ENCODE results near the gene DNAH3.
A peak's percentile ranks its signal among the peaks of the same experiment; 100 is the strongest.
"Not testable (repeated sequence)": the region's sequence is repeated elsewhere in the genome, so short reads cannot be mapped to it uniquely, and the experiment has no call there.

DNAH3 gene

DNA sequence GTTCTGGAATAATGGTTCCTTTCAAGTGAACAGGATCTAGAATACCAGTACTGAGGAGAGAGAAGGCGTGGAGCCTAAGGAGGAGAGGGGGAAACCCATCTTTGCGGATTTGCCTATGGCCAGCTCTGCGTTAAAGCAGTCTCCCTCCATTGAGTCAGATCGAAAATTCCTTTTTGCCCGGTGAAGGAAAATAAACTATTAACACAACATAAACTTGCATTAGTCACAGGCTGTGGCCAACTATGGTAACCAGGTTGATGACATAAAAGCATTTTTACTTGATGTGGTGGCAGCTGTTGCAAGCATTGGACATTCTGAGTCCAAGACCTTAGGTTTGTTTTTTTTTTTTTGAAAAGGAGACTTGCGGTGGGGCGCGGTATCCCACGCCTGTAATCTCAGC is 16.7 kb upstream of the DNAH3 start:
- DNase-seq (ENCODE audit: low spot score), result no peak

DNA sequence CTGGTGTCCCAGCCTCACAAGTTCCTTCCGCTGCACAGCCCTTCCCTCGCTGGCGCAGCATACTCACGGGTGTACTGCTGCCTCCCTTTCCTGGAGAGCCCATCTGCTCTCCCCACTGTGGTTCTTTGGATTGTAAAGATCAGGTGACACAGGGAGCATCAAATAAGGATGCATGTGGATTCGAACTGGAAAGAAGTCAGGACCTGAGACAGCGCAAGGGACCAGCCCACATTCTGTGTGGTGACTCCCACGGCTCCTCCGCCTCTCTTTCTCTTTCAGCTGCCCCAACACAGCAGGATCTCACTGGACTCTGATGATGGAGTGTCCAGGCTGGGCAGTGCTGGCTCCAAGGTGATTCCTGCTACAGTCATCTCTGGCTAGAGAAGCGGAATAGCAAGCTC is 15.9 kb upstream of the DNAH3 start:
- no peak for DNase-seq (ENCODE audit: low spot score)

- DNase-seq (ENCODE audit: low spot score), result no peak
Measured at GRCh38 chr16:21164521-21165168, 14.0 kb upstream of the DNAH3 start.

- DNase-seq (ENCODE audit: low spot score), result no peak
Measured at GRCh38 chr16:21163576-21163975, 12.9 kb upstream of the DNAH3 start.

DNA sequence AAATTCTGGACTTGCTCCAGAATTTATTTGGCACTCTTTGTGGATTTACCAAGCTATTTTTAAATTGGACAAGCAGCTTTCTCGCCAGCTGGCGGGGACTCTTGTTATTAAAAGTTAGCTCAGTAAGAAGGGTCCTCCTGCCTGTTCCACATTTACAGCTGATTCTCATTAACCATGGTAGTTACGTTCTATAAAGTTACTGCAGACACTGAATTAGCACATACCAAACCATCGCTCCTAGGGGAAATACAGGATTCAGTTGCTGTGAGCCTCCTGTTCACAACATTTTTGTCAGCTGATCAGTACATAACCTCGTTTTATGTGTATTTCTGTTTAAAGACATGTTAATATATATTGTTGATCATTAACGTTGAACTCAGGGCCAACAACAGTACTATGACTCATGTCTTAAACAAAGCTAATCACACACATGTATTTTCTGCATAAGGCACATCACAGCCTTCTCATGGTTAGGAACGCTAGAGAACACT is 12.1 kb upstream of the DNAH3 start:
- no peak for DNase-seq (ENCODE audit: low spot score)

DNA sequence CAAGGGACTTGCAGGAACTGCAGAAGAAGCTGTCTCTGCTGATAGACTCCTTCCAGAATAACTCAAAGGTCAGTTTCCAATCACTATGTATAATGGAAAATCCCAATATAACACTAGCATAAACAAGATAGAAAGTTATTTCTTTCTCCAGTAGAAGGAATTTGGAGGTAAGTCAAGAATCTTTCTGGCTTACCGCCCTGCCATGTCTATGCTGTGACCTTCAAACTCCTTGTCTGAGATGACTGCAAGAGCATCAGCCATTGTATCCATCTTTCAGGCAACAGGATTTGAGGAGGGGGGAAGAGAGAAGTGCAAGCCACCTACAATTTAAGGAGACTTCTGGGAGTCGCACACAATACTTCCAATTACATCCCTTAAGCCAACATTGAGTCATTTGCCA is 10.6 kb upstream of the DNAH3 start:
- no peak for DNase-seq (ENCODE audit: low spot score)

DNA sequence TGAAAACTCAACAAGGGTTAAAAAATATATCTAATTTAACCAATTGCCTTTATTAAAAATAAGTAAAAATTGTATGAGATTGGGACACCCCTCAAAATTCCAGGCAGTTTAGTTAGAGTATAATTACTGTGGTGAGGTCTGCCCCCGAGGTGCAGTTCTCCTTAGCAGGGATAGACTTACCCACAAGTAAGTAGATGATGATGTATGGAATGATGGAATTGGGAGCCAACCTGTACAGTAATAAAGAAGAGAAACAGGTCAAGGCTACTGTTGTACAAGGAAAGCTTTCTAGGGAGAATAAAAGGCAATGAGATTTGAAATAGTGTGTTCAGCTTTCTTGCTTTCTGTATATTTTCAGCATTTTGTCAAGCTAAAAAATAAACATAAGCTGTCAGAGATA is 9.6 kb upstream of the DNAH3 start:
- no peak for DNase-seq (ENCODE audit: low spot score)

- DNase-seq (ENCODE audit: low spot score), result peak; percentile 61
Measured at GRCh38 chr16:21159281-21159951, 8.8 kb upstream of the DNAH3 start.

DNA sequence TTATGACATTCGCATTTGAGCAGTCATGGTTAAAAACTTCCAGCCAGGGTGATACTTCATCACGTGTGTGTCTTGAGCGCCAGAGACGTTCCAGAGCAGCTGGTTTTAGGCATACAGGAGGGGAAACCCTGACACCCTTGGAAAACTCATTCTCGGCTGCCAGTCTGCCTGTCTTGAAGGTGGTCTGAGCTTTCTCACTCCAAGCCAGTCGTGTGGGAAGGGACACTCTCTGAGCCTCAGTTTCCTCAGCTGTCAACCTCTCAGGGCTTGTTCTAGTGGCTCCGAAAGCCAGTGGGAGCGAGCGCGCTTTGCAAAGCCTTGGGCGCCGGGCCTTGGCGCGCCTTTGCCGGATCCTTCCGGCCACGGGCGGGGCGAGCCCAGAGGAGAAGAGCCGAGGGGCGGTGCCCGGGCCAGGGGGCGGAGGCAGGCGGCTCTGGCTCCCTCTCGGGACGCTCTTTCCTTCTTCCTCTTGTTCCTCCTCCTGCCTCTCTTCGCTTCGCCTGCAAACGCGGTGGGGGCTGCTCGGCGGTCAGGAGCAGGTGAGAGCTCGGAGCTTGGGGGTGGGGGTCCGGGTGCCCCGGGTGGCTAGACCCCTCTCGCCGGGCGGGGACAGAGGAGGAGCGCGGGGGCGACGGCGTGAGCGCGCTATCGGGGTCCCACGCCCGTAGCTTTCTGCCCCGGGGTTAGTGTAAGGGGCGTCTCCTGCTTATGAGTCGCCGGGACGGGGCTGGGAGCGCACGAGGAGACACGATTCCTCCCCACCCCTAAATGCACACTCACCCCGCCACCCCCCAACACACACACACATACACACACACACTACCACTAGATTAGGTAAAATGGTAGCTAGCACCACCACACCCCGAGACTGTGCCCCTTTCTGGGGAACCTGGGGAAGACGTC is 7.8 kb upstream of the DNAH3 start, which contains the start of gene LDAF1:
TSS of gene LDAF1 (plus strand) at position 467 of the 903 bp plus-strand sequence. CDS start 2,509 bp downstream, outside the sequence.
- DNase-seq (ENCODE audit: low spot score), result peak; percentile 82

GRCh38 chr16:21157632-21158031 is 7.0 kb upstream of the DNAH3 start:
- no peak for DNase-seq (ENCODE audit: low spot score)

GRCh38 chr16:21156767-21157467 is 6.3 kb upstream of the DNAH3 start:
- peak; percentile 52 for DNase-seq (ENCODE audit: low spot score)

DNA sequence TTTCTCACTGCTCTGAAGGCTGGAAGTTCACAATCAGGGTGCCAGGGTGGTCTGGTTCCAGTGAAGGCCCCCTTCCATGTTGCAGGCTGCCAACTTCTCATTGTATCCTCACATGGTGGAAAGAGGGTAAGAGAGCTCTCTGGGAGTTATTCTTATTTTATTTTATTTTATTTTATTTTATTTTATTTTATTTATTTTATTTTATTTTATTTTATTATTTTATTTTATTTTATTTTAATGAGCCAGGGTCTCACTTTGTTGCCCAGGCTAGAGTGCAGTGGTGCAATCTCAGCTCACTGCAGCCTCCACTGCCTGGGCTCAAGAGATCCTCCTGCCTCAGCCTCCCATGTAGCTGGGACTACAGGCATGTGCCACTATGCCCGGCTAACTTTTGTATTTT is 5.4 kb upstream of the DNAH3 start:
- DNase-seq (ENCODE audit: low spot score), result not testable (repeated sequence)

DNA sequence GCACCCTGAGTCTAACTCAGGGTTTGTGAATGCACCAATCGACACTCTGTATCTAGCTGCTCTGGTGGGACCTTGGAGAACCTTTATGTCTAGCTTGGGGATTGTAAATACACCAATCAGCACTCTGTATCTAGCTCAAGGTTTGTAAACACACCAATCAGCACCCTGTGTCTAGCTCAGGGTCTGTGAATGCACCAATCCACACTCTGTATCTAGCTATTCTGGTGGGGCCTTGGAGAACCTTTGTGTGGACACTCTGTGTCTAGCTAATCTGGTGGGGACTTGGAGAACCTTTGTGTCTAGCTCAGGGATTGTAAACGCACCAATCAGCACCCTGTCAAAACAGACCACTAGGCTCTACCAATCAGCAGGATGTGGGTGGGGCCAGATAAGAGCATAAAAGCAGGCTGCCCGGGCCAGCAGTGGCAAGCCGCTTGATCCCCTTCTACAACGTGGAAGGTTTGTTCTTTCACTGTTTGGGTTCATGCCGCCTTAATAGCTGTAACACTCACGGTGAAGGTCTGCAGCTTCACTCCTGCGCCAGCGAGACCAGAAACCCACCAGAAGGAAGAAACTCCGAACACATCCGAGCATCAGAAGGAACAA is 2.6 kb upstream of the DNAH3 start:
- DNase-seq (ENCODE audit: low spot score), result not testable (repeated sequence)

- DNase-seq (ENCODE audit: low spot score), result not testable (repeated sequence)
Measured at GRCh38 chr16:21152160-21153030, 1.7 kb upstream of the DNAH3 start.

DNA sequence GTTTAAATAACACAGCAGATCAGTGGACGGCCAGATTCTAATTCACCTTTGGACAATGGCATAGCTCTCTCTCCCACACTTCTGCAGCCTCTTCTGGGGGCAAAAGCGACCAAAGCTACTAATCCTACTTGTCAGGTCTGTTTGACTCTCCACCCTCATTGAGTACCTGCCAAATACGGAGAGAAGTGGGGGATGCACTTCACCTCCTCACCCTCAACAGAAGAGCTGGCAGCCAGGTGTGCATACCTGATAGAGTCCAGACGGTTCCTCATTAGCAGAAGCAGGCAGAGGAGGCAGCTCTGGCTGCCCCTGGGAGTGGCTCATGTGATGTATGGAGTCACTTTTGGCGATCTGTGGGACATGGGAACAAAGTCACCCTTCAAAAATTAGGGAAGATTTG is 4.9 kb downstream of the DNAH3 start:
- DNase-seq (ENCODE audit: low spot score), result no peak

- no peak for DNase-seq (ENCODE audit: low spot score)
Measured at GRCh38 chr16:21134053-21134452, 16.6 kb downstream of the DNAH3 start.

DNA sequence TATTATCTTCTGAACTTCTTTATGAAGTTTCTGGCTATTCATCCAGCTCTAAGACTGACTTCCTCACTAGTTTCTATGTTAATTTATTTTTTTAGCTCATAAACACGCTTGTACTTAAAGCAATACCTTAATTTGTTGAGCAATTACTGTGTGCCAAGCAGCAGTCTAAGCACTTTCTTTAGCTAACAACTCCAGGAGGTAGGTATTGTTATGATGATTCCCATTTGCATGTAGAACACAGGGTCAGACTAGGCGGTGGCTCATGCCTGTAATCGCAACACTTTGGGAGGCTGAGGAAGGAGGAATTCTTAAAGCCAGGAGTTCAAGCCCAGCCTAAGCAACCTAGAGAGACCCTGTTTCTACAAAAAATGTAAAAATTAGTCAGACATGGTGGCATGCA is 19.8 kb downstream of the DNAH3 start:
- no peak for DNase-seq (ENCODE audit: low spot score)

GRCh38 chr16:21128991-21129390 is 21.7 kb downstream of the DNAH3 start:
- DNase-seq (ENCODE audit: low spot score), result no peak

DNA sequence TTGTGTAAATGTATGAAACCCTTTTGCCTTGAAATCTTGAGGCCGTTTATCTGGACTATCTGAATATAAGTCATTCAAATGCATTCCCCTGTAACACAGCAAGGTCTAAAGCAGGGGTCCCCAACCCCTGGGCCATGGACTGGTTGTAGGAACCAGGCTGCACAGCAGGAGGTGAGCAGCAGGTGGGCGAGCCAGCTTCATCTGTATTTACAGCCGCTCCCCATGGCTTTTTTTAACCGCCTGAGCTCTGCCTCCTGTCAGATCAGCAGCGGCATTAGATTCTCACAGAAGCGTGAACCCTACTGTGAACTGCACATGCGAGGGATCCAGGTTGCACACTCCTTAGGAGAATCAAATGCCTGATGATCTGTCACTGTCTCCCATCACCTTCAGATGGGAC is 24.1 kb downstream of the DNAH3 start:
- DNase-seq (ENCODE audit: low spot score), result no peak

DNA sequence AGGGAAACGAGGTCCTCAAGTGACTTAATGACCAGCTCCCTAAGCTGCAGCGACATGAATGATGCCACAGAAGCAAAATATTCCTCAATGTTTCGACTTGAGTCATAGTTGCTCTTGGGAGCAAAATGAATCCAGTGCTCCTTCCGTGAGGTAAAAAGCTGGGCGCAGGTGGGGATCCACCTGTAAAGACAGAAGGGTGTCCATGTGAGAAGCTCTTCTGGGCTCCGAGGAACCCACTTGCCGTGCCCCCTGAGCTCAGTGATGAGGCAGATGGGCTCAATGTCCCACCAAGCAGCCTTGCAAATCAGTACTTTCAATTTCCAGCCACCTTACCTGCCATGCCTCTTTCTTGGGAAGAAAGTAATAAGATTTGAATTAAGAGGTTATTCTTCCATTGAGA is 25.5 kb downstream of the DNAH3 start:
- no peak for DNase-seq (ENCODE audit: low spot score)

All from NAMALWA (cell line).